ENCODE data around the gene ENO4.

Gene ENO4

DNA sequence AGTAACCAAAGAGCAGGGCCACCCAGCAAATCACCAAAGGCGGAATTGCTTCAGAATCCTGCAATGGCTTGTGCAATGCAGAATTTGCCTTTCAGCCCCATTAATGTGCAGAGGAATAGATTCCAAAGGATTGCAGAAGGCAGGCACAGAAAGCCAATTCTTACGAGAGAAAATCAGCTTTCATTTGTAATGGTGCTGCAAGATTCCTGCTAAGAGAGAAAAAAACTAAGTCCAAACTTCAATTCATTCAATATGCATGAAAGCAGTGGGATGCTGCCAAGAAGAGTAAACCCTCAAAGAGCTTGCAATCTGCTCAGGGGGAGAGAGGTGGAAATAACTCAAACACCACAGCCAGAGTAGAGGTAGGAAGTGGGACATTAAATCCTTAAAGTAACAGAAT, 70.4 kb downstream of the ENO4 start:
- TF ChIP-seq TEAD4 (IDR thresholded peaks at IDR 0.05) (no peak), EGR1 (IDR thresholded peaks at IDR 0.05) (no peak), TCF12 (IDR thresholded peaks at IDR 0.05; ENCODE audit: low read depth) (no peak), CEBPB (IDR thresholded peaks at IDR 0.05) (no peak), EP300 (IDR thresholded peaks at IDR 0.05; ENCODE audit: borderline replicate concordance) (no peak), ZBTB7A (IDR thresholded peaks at IDR 0.05; ENCODE audit: low read depth) (no peak), TAF1 (IDR thresholded peaks at IDR 0.05; ENCODE audit: low read depth) (no peak), YY1 (IDR thresholded peaks at IDR 0.05; ENCODE audit: low read depth) (no peak), CREB1 (IDR thresholded peaks at IDR 0.05; ENCODE audit: low read depth) (no peak), RAD21 (IDR thresholded peaks at IDR 0.05; ENCODE audit: low read depth) (no peak), FOXM1 (IDR thresholded peaks at IDR 0.05; ENCODE audit: borderline replicate concordance, low read depth) (no peak)
- TF ChIP-seq, protein P1, sequence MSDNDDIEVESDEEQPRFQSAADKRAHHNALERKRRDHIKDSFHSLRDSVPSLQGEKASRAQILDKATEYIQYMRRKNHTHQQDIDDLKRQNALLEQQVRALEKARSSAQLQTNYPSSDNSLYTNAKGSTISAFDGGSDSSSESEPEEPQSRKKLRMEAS (IDR thresholded peaks at IDR 0.05): no peak
- TF ChIP-seq, protein P2, sequence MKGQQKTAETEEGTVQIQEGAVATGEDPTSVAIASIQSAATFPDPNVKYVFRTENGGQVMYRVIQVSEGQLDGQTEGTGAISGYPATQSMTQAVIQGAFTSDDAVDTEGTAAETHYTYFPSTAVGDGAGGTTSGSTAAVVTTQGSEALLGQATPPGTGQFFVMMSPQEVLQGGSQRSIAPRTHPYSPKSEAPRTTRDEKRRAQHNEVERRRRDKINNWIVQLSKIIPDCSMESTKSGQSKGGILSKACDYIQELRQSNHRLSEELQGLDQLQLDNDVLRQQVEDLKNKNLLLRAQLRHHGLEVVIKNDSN (IDR thresholded peaks at IDR 0.05): no peak
- TF ChIP-seq, protein P3, sequence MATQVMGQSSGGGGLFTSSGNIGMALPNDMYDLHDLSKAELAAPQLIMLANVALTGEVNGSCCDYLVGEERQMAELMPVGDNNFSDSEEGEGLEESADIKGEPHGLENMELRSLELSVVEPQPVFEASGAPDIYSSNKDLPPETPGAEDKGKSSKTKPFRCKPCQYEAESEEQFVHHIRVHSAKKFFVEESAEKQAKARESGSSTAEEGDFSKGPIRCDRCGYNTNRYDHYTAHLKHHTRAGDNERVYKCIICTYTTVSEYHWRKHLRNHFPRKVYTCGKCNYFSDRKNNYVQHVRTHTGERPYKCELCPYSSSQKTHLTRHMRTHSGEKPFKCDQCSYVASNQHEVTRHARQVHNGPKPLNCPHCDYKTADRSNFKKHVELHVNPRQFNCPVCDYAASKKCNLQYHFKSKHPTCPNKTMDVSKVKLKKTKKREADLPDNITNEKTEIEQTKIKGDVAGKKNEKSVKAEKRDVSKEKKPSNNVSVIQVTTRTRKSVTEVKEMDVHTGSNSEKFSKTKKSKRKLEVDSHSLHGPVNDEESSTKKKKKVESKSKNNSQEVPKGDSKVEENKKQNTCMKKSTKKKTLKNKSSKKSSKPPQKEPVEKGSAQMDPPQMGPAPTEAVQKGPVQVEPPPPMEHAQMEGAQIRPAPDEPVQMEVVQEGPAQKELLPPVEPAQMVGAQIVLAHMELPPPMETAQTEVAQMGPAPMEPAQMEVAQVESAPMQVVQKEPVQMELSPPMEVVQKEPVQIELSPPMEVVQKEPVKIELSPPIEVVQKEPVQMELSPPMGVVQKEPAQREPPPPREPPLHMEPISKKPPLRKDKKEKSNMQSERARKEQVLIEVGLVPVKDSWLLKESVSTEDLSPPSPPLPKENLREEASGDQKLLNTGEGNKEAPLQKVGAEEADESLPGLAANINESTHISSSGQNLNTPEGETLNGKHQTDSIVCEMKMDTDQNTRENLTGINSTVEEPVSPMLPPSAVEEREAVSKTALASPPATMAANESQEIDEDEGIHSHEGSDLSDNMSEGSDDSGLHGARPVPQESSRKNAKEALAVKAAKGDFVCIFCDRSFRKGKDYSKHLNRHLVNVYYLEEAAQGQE (IDR thresholded peaks at IDR 0.05; ENCODE audit: low read depth): no peak

DNA sequence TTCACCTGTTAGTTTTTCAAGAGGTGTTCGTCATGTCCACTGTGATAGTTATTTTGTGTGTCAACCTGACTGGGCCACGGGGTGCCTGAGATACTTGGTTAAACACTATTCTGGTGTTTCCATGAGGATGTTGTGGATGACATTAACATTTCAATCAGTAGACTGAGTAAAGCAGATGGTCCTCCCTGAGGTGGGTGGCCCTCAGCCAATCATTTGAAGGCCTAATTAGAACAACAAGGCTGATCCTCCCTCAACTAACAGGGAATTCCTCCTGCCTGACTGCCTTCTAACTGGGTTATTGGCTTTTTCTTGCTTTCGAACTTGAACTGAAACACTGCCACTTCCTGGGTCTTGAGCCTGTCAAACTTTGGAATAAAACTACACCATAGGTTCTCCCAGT, 75.8 kb downstream of the ENO4 start:
- no peak for TF ChIP-seq EGR1 (IDR thresholded peaks at IDR 0.05)
- TF ChIP-seq TCF12 (IDR thresholded peaks at IDR 0.05; ENCODE audit: low read depth): no peak
- TF ChIP-seq ZBTB7A (IDR thresholded peaks at IDR 0.05; ENCODE audit: low read depth): no peak
- TF ChIP-seq, protein P3 (IDR thresholded peaks at IDR 0.05; ENCODE audit: low read depth): no peak
- no peak for TF ChIP-seq CREB1 (IDR thresholded peaks at IDR 0.05; ENCODE audit: low read depth)
- no peak for TF ChIP-seq YY1 (IDR thresholded peaks at IDR 0.05; ENCODE audit: low read depth)
- no peak for TF ChIP-seq TAF1 (IDR thresholded peaks at IDR 0.05; ENCODE audit: low read depth)
- TF ChIP-seq RAD21 (IDR thresholded peaks at IDR 0.05; ENCODE audit: low read depth): no peak
- no peak for TF ChIP-seq NFIC (IDR thresholded peaks at IDR 0.05)
- TF ChIP-seq FOXM1 (IDR thresholded peaks at IDR 0.05; ENCODE audit: borderline replicate concordance, low read depth): no peak
- no peak for TF ChIP-seq EP300 (IDR thresholded peaks at IDR 0.05; ENCODE audit: borderline replicate concordance)
- no peak for TF ChIP-seq TEAD4 (IDR thresholded peaks at IDR 0.05)
- TF ChIP-seq, protein P2 (IDR thresholded peaks at IDR 0.05): no peak
- TF ChIP-seq, protein P1 (IDR thresholded peaks at IDR 0.05): no peak
- TF ChIP-seq CEBPB (IDR thresholded peaks at IDR 0.05): no peak

DNA sequence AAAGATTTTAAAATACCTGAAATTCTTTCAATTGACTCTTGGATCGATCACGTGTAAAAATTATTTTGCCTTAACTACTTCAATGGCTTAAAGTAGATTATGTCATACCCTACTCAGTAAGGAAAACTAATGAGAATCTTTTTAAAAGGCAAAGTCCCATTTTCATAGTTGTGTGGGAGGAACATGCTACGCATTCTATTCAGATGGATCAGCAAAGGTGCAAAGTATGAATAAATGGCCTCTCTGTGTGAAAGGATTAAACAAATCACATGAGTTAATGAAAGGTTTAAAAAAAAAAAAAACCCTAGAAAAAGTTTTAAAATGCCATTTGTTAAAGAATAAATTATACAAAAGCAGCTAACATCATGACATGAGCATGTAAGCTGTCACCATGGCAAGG, 77.1 kb downstream of the ENO4 start:
- TF ChIP-seq RAD21 (IDR thresholded peaks at IDR 0.05; ENCODE audit: low read depth): no peak
- TF ChIP-seq, protein P1 (IDR thresholded peaks at IDR 0.05): no peak
- TF ChIP-seq NFIC (IDR thresholded peaks at IDR 0.05): no peak
- TF ChIP-seq, protein P2 (IDR thresholded peaks at IDR 0.05): no peak
- TF ChIP-seq TAF1 (IDR thresholded peaks at IDR 0.05; ENCODE audit: low read depth): no peak
- no peak for TF ChIP-seq YY1 (IDR thresholded peaks at IDR 0.05; ENCODE audit: low read depth)
- TF ChIP-seq EP300 (IDR thresholded peaks at IDR 0.05; ENCODE audit: borderline replicate concordance): no peak
- TF ChIP-seq ZBTB7A (IDR thresholded peaks at IDR 0.05; ENCODE audit: low read depth): no peak
- TF ChIP-seq, protein P3 (IDR thresholded peaks at IDR 0.05; ENCODE audit: low read depth): no peak
- no peak for TF ChIP-seq EGR1 (IDR thresholded peaks at IDR 0.05)
- TF ChIP-seq TCF12 (IDR thresholded peaks at IDR 0.05; ENCODE audit: low read depth): no peak
- no peak for TF ChIP-seq TEAD4 (IDR thresholded peaks at IDR 0.05)
- TF ChIP-seq FOXM1 (IDR thresholded peaks at IDR 0.05; ENCODE audit: borderline replicate concordance, low read depth): no peak
- no peak for TF ChIP-seq CEBPB (IDR thresholded peaks at IDR 0.05)
- no peak for TF ChIP-seq CREB1 (IDR thresholded peaks at IDR 0.05; ENCODE audit: low read depth)
